ENCODE results near the gene URI1. TPM values are rescaled to one million over a fixed set of nuclear protein-coding genes. Genes with fewer than 3 reads are reported as not detected.

The URI1 gene
- total and polyA plus RNA-seq, 2 of the 8 experiments (the other 6 are each of a cell fraction or from before 2014, with no cell fraction given) = 27.7 to 64.3 TPM

GRCh38 chr19:30024091-30024490 is 82.1 kb downstream of the URI1 start:
- H3K4me2 ChIP-seq (ENCODE audit: insufficient read depth in 1 of 2, low read depth in 2 of 2, low read length in 2 of 2) = no peak overlapping the region
- H2BK5ac ChIP-seq (ENCODE audit: low read depth, low read length) = no peak overlapping the region
- H3K79me2 ChIP-seq (ENCODE audit: control insufficient read depth in 1 of 2, insufficient read depth in 2 of 2, low read length in 2 of 2) = no peaks in the 10 kb centered on the region
- no peaks in the 10 kb centered on the region for H3K27me3 ChIP-seq (replicated peaks in 1 of 4; ENCODE audit: control insufficient read depth in 3 of 4, extremely low read depth in 1 of 4, insufficient read depth in 3 of 4, low read length in 3 of 4)
- H3K27ac ChIP-seq (ENCODE audit: low read depth, low read length) = no peak overlapping the region
- ChIA-PET CTCF (ENCODE audit: partially characterized antibody) (no interaction called here), POLR2A (ENCODE audit: partially characterized antibody) (no interaction called here)
- no peaks in the 10 kb centered on the region for H3K79me1 ChIP-seq (ENCODE audit: low read depth, low read length)
- no peaks in the 10 kb centered on the region for H4K20me1 ChIP-seq (replicated peaks in 1 of 2; ENCODE audit: control insufficient read depth in 1 of 2, insufficient read depth in 2 of 2, low read length in 2 of 2)
- no peak overlapping the region for H3K18ac ChIP-seq (ENCODE audit: extremely low read depth, low read length)
- no peak overlapping the region for H4K5ac ChIP-seq (ENCODE audit: insufficient read length, low read depth, low read length)
- H2BK12ac ChIP-seq (ENCODE audit: low read depth, low read length) = no peak overlapping the region
- no peak overlapping the region for H3K56ac ChIP-seq (replicated peaks; ENCODE audit: insufficient read length, low read depth, low read length)
- DNase-seq (ENCODE audit: low read depth in 1 of 2, low spot score in 2 of 2) (no peak), FAIRE-seq (no peak)
- no peak overlapping the region for H2BK120ac ChIP-seq (replicated peaks; ENCODE audit: low read depth, low read length)
- H3K4me3 ChIP-seq (ENCODE audit: extremely low read depth in 1 of 4, insufficient read depth in 2 of 4, low read depth in 3 of 4, low read length in 4 of 4) = no peak overlapping the region
- no peaks in the 10 kb centered on the region for H3K9me3 ChIP-seq (ENCODE audit: insufficient read depth in 2 of 2, low read depth in 1 of 2, low read length in 1 of 2)
- no peak overlapping the region for H3K14ac ChIP-seq (ENCODE audit: insufficient read length)
- no peak overlapping the region for H4K91ac ChIP-seq (replicated peaks; ENCODE audit: insufficient read length, low read length)
- TF ChIP-seq BACH1 (IDR thresholded peaks at IDR 0.05; ENCODE audit: low read length) (no peak), SUZ12 (IDR thresholded peaks at IDR 0.05; ENCODE audit: low read length) (no peak), SAP30 (IDR thresholded peaks at IDR 0.05; ENCODE audit: insufficient read depth, insufficient replicate concordance, low read length) (no peak), TCF12 (IDR thresholded peaks at IDR 0.05; ENCODE audit: low read depth, low read length) (no peak), CBX8 (IDR thresholded peaks at IDR 0.05; ENCODE audit: borderline replicate concordance, low read depth, low read length) (no peak), ASH2L (IDR thresholded peaks at IDR 0.05; ENCODE audit: low read length) (no peak), NRF1 (IDR thresholded peaks at IDR 0.05; ENCODE audit: low read depth, low read length) (no peak), BRCA1 (IDR thresholded peaks at IDR 0.05; ENCODE audit: low read depth, low read length) (no peak)
- H3K23me2 ChIP-seq (ENCODE audit: low read depth, low read length) = no peaks in the 10 kb centered on the region
- no peak overlapping the region for H2BK20ac ChIP-seq (ENCODE audit: low read length)
- H4K8ac ChIP-seq (ENCODE audit: extremely low read depth, insufficient read depth, low read length) = no peak overlapping the region
- no peak overlapping the region for H2AK5ac ChIP-seq (ENCODE audit: low read depth, low read length)
- no peak overlapping the region for H3K23ac ChIP-seq (ENCODE audit: insufficient read length)
- H3K36me3 ChIP-seq (ENCODE audit: control insufficient read depth in 2 of 4, insufficient read depth in 4 of 4, low read length in 3 of 4) = no peaks in the 10 kb centered on the region
- H3K4ac ChIP-seq (replicated peaks; ENCODE audit: insufficient read length, low read depth, low read length) = no peak overlapping the region
- no peak overlapping the region for H3K9ac ChIP-seq (replicated peaks in 1 of 4; ENCODE audit: extremely low read depth in 1 of 4, low read depth in 3 of 4, low read length in 3 of 4)
- H2AFZ ChIP-seq (ENCODE audit: low read length) = no peak overlapping the region
- H2BK15ac ChIP-seq (ENCODE audit: low read length) = no peak overlapping the region
- no peaks in the 10 kb centered on the region for H3K4me1 ChIP-seq (replicated peaks in 1 of 4; ENCODE audit: control insufficient read depth in 3 of 4, insufficient read depth in 4 of 4, low read length in 3 of 4)

All from H1 (cell line).